Astrocyte (in vitro differentiated cells and primary cell): Measurements from ENCODE around the gene KIF21B. TPM values are rescaled to one million over a fixed set of nuclear protein-coding genes. Genes with fewer than 3 reads are reported as not detected.

ENCODE experiments used
- DNase-seq: peaks from one replicate; pipeline ENCODE4 v3.0.0-alpha.2; 2010; ENCODE audit warnings: low read depth
- FAIRE-seq: peaks from 2 replicates; lab custom pipeline; 2011; peaks lifted over from hg19 to GRCh38; lab: Jason Lieb, UNC
- H2AFZ ChIP-seq: 2 replicates; pipeline ENCODE4 v1.6.0; 2012; ENCODE audit warnings: low read depth, low read length, inconsistent platforms
- H3K27ac ChIP-seq: 2 replicates; pipeline ENCODE4 v1.5.1; 2011; ENCODE audit warnings: low read depth, low read length, inconsistent platforms
- H3K27me3 ChIP-seq: 2 replicates; pipeline ENCODE4 v1.6.0; 2011; ENCODE audit warnings: low read length, inconsistent platforms; ENCODE audit not compliant: insufficient read depth
- H3K36me3 ChIP-seq: 2 replicates; pipeline ENCODE4 v1.5.1; 2011; ENCODE audit warnings: low read length, inconsistent platforms; ENCODE audit not compliant: insufficient read depth
- H3K4me1 ChIP-seq: 2 replicates; pipeline ENCODE4 v1.5.1; 2011; ENCODE audit warnings: low read length, inconsistent platforms; ENCODE audit not compliant: insufficient read depth
- H3K4me2 ChIP-seq: 2 replicates; pipeline ENCODE4 v1.6.0; 2012; ENCODE audit warnings: low read length, inconsistent platforms
- H3K4me3 ChIP-seq: 2 replicates; pipeline ENCODE4 v1.5.1; 2011; ENCODE audit warnings: low read depth, mild to moderate bottlenecking, low read length, inconsistent platforms; ENCODE audit not compliant: insufficient read depth
- H3K79me2 ChIP-seq: 2 replicates; pipeline ENCODE4 v1.6.0; 2012; ENCODE audit warnings: mild to moderate bottlenecking, low read length, inconsistent platforms; ENCODE audit not compliant: insufficient read depth
- H3K9ac ChIP-seq: 2 replicates; pipeline ENCODE4 v1.6.0; 2012; ENCODE audit warnings: mild to moderate bottlenecking, low read length, inconsistent platforms
- H3K9me3 ChIP-seq: 2 replicates; pipeline ENCODE4 v1.5.1; 2012; ENCODE audit warnings: low read depth, mild to moderate bottlenecking, low read length, inconsistent platforms; ENCODE audit not compliant: insufficient read depth
- H4K20me1 ChIP-seq: 2 replicates; pipeline ENCODE4 v1.6.0; 2012; ENCODE audit warnings: low read length, inconsistent platforms; ENCODE audit not compliant: insufficient read depth
- H3K27ac Mint-ChIP-seq: one replicate; pipeline ENCODE4 v1.8.0; 2021; ENCODE audit warnings: mild to moderate bottlenecking, mixed read lengths; ENCODE audit not compliant: unreplicated experiment
- H3K27me3 Mint-ChIP-seq: one replicate; pipeline ENCODE4 v1.8.0; 2021; ENCODE audit warnings: low read depth, mixed read lengths; ENCODE audit not compliant: unreplicated experiment
- H3K36me3 Mint-ChIP-seq: one replicate; pipeline ENCODE4 v1.8.0; 2021; ENCODE audit warnings: low read depth, mixed read lengths; ENCODE audit not compliant: unreplicated experiment
- H3K4me1 Mint-ChIP-seq: one replicate; pipeline ENCODE4 v1.8.0; 2021; ENCODE audit warnings: low read depth, mixed read lengths; ENCODE audit not compliant: unreplicated experiment
- H3K4me3 Mint-ChIP-seq: one replicate; pipeline ENCODE4 v1.8.0; 2021; ENCODE audit warnings: mild to moderate bottlenecking, moderate library complexity, mixed read lengths; ENCODE audit not compliant: unreplicated experiment
- H3K9me3 Mint-ChIP-seq: one replicate; pipeline ENCODE4 v1.8.0; 2021; ENCODE audit warnings: mild to moderate bottlenecking, mixed read lengths; ENCODE audit not compliant: unreplicated experiment
- CTCF ChIP-seq: IDR thresholded peaks from 2 replicates; pipeline ENCODE4 v1.5.1; 2011; ENCODE audit warnings: low read depth, mild to moderate bottlenecking, inconsistent platforms, low read length, moderate library complexity; ENCODE audit not compliant: insufficient read depth
- EZH2 ChIP-seq: IDR thresholded peaks from 2 replicates; pipeline ENCODE4 v1.6.1; 2012; ENCODE audit warnings: mild to moderate bottlenecking, low read length, inconsistent platforms; ENCODE audit not compliant: insufficient read depth
- total RNA-seq: library from RNA; stranded (reverse); gene quantifications from 2 replicates; pipeline ENCODE4 v1.2.1, GENCODE V29; 2021

KIF21B gene
- total RNA-seq, 1 donor from 2014 or later = 4.7 TPM

GRCh38 chr1:201069636-201070035 is 46.1 kb upstream of the KIF21B start:
- no peak for DNase-seq
- H3K79me2 ChIP-seq = no peaks in the 10 kb centered on the region
- FAIRE-seq = no peak
- H3K27ac ChIP-seq = no peak overlapping the region
- no peak overlapping the region for H3K4me3 ChIP-seq
- H3K36me3 ChIP-seq = no peaks in the 10 kb centered on the region
- Mint-ChIP-seq H3K9me3 (no peaks in the 10 kb centered on the region), H3K27me3 (peaks cover 53% of the 10 kb centered on the region), H3K36me3 (no peaks in the 10 kb centered on the region), H3K4me1 (peaks cover 4% of the 10 kb centered on the region), H3K4me3 (no peak overlapping the region), H3K27ac (no peak overlapping the region)
- TF ChIP-seq EZH2 (no peak), CTCF (no peak)
- H3K9ac ChIP-seq = no peak overlapping the region
- H3K4me1 ChIP-seq = no peaks in the 10 kb centered on the region
- H3K4me2 ChIP-seq = no peak overlapping the region
- H3K27me3 ChIP-seq = peaks cover 23% of the 10 kb centered on the region
- no peaks in the 10 kb centered on the region for H4K20me1 ChIP-seq
- no peak overlapping the region for H2AFZ ChIP-seq
- H3K9me3 ChIP-seq = no peaks in the 10 kb centered on the region

GRCh38 chr1:201068976-201069375 is 45.5 kb upstream of the KIF21B start:
- peaks cover 27% of the 10 kb centered on the region for H3K27me3 ChIP-seq
- no peak overlapping the region for H3K4me2 ChIP-seq
- FAIRE-seq (no peak), DNase-seq (no peak)
- H4K20me1 ChIP-seq = no peaks in the 10 kb centered on the region
- no peaks in the 10 kb centered on the region for H3K36me3 Mint-ChIP-seq
- H3K27ac ChIP-seq = no peak overlapping the region
- H2AFZ ChIP-seq = no peak overlapping the region
- H3K9me3 Mint-ChIP-seq = no peaks in the 10 kb centered on the region
- H3K9ac ChIP-seq = no peak overlapping the region
- H3K9me3 ChIP-seq = no peaks in the 10 kb centered on the region
- no peak overlapping the region for H3K4me3 Mint-ChIP-seq
- no peak overlapping the region for H3K27ac Mint-ChIP-seq
- peaks cover 4% of the 10 kb centered on the region for H3K4me1 Mint-ChIP-seq
- H3K79me2 ChIP-seq = no peaks in the 10 kb centered on the region
- no peak overlapping the region for H3K4me3 ChIP-seq
- no peaks in the 10 kb centered on the region for H3K36me3 ChIP-seq
- TF ChIP-seq EZH2 (no peak), CTCF (no peak)
- H3K4me1 ChIP-seq = no peaks in the 10 kb centered on the region
- peaks cover 56% of the 10 kb centered on the region for H3K27me3 Mint-ChIP-seq

DNA sequence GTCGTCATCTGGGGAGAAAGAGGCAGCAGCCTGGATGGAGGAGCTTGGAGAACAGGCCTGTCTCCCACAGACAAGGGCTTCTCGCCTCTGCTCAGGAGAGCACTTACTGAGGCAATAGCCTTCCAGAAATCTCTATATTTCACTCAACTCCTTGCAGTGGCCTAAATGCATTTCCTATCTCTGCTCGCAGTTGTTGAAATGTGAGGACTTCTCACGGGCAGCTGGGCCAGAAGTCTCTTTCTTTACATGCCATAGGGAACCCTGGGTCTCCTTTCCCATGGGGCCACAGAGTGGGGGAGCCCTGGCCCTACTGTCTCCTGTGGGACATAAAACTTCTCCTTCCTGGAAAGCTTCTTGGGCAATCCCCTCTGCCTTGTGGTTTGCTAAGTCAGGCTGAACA is 43.5 kb upstream of the KIF21B start:
- Histone ChIP-seq H3K36me3 (no peaks in the 10 kb centered on the region), H2AFZ (no peak overlapping the region), H3K4me2 (no peak overlapping the region), H3K4me1 (no peaks in the 10 kb centered on the region), H3K27me3 (peaks cover 31% of the 10 kb centered on the region), H3K79me2 (no peaks in the 10 kb centered on the region), H3K9me3 (no peaks in the 10 kb centered on the region), H3K9ac (no peak overlapping the region), H4K20me1 (no peaks in the 10 kb centered on the region), H3K27ac (no peak overlapping the region), H3K4me3 (no peak overlapping the region)
- Mint-ChIP-seq H3K4me3 (no peak overlapping the region), H3K9me3 (no peaks in the 10 kb centered on the region), H3K27ac (no peak overlapping the region), H3K27me3 (peaks cover 48% of the 10 kb centered on the region), H3K36me3 (no peaks in the 10 kb centered on the region), H3K4me1 (peaks cover 2% of the 10 kb centered on the region)
- no peak for TF ChIP-seq EZH2
- TF ChIP-seq CTCF = no peak
- DNase-seq (no peak), FAIRE-seq (no peak)
